T47D (cell line): Measurements from ENCODE around the gene EIF2S3.
"Not testable (repeated sequence)": the region's sequence is repeated elsewhere in the genome, so short reads cannot be mapped to it uniquely, and the experiment has no call there.

Source experiments
- DNase-seq, 2 experiments: peaks; one replicate each; pipeline versions ENCODE4 v3.0.0 to v3.0.0-alpha.2; 2011 to 2012; ENCODE audit warnings: low read depth in 1 of 2, low spot score in 1 of 2
- JUND ChIP-seq: IDR thresholded peaks from 2 replicates; pipeline ENCODE4 v1.6.1; 2012; ENCODE audit warnings: low read depth
- in situ Hi-C: cut with HindIII; loops from 2 replicates; pipeline ENCODE4 v1.10.0; 2016; ENCODE audit warnings: low sequenced_read_pairs, low pct_unique_long_range_greater_than_20kb

The EIF2S3 gene

GRCh38 chrX:24024819-24025740 lies 29.7 kb upstream of the EIF2S3 start:
- TF ChIP-seq JUND = no peak
- in situ Hi-C loops = no loop called here
- peak; percentile 63 to 94 for DNase-seq

DNA sequence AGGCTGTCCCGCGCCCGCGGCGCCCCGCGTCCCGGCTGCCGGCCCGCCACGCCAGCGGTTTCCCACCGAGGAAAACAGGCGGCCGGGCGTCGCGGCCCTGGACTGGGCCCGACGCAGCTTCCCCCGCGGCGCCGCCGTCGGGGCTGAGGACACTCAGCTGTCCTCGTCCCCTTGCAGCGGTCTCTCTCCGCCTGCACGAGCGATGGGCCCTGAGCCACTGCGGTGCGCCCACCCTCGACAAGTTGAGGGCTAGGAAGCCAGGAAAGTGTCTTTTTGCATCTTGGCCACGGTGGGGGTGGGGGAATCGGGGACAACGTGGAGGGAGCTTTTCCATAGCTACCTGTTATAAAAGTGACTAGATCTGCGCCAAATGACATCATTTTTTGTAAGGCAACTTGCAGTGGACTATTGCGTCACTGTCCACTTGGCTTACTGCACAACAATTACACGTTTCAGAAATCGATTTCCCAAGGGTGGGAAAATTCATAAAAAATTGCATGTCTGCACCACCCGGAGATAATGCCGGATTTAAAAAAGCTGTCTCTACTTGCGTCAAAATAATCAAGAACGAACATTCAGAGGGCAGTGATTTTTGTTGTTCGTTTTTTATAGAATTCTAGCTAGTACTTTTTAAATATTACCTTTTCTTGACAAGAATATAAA lies 28.9 kb upstream of the EIF2S3 start:
- DNase-seq = peak in 1 of 2 experiments; percentile 52
- in situ Hi-C loops = no loop called here

DNA sequence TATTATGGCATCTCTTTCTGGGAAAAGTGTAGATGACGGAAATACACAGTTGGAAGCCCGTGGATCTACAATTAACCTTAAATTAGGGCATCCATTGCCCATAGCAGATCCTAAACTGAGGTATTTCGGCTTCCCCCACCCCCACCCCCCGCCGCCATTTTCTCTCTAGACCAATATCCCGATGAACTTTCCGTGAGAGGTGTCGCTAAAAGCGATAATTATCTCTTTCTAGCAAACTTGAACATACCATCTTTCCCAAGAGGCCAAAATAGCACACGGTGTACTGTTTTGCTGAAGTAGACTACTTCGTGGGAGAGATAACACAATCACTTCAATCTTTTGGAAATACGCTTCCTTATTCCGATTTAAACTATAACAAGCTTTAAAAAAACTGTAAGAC lies 28.3 kb upstream of the EIF2S3 start:
- peak in 1 of 2 experiments; percentile 46 for DNase-seq
- no peak for TF ChIP-seq JUND
- in situ Hi-C loops = no loop called here

More for the DNA sequence above, 28.9 kb upstream of the EIF2S3 start:
- TF ChIP-seq JUND = no peak

DNA sequence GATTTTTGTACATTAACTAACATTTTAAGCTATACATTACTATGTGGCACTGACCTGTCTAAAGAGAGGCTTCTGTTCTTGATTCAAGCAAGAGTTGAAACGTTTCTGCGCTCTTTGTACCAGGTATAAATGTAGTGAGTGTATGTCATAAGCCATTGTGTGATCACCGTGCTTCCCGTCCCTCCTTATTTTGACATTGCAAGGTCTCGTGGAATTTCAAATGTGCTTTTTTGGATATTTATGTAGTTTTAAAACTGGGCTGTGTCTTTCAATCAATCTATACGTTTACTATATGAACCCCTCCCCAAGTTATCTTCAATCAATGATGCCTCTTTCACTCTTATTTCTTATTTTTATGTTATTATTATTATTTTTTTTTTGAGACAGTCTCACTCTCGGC lies 27.7 kb upstream of the EIF2S3 start, which contains the start of gene KLHL15:
Gene KLHL15, minus strand, starts transcription at position 101 of the 400 bp plus-strand sequence. CDS start 20,493 bp downstream, outside the sequence.
- DNase-seq = no peak
- no peak for TF ChIP-seq JUND
- in situ Hi-C loops = no loop called here

GRCh38 chrX:24027985-24028384 lies 26.8 kb upstream of the EIF2S3 start:
- no peak for TF ChIP-seq JUND
- in situ Hi-C loops = no loop called here
- no peak for DNase-seq

GRCh38 chrX:24030597-24030996 lies 24.2 kb upstream of the EIF2S3 start:
- in situ Hi-C loops = no loop called here
- no peak for TF ChIP-seq JUND
- no peak for DNase-seq

GRCh38 chrX:24034485-24034884 lies 20.3 kb upstream of the EIF2S3 start:
- no peak for DNase-seq
- TF ChIP-seq JUND = no peak
- in situ Hi-C loops = no loop called here

DNA sequence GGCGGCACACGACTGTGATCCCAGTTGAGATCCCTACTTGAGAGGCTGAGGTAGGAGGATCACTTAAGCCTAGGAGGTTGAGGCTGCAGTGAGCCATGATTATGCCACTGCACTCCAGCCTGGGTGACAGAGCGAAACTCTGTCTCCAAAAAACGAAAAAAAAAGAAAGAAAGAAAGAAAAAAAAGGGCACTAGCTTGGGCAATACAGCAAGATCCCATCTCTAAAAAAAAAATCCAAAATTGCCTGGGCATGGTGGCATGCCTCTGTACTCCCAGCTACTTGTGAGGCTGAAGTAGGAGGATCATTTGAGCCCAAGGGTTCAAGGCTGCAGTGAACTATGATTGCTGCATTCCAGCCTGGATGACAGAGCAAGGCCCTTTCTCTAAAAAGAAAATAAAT lies 17.0 kb upstream of the EIF2S3 start:
- in situ Hi-C loops = no loop called here
- no peak for TF ChIP-seq JUND
- no peak for DNase-seq

GRCh38 chrX:24046060-24046459 lies 8.7 kb upstream of the EIF2S3 start:
- DNase-seq, in situ Hi-C loops: not testable (repeated sequence)

GRCh38 chrX:24049643-24050042 lies 5.1 kb upstream of the EIF2S3 start:
- in situ Hi-C loops, DNase-seq: not testable (repeated sequence)

GRCh38 chrX:24050522-24051318 lies 4.0 kb upstream of the EIF2S3 start:
- in situ Hi-C loops, DNase-seq: not testable (repeated sequence)

- DNase-seq = no peak
- in situ Hi-C loops = no loop called here
- no peak for TF ChIP-seq JUND
Observed at GRCh38 chrX:24055043-24055356, 244 bp downstream of the EIF2S3 start.

DNA sequence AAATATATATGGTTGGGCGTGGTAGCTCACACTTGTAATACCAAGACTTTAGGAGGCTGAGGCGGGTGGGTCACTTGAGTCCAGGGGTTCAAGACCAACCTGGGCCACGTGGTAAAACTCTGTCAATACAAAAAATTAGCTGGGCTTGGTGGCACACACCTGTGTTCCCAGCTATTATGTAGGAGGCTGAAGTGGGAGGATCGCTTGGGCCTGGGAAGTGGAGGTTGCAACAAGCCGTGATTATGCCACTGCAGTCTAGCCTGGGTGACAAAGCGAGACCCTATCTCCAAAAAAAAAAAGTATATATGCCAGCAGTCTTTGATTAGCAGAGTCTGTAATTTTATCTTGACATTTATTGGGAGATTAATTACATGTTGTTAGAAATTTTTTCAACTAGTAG lies 8.7 kb downstream of the EIF2S3 start:
- no peak for TF ChIP-seq JUND
- in situ Hi-C loops = no loop called here
- no peak for DNase-seq
